HCT116 (cell line): ENCODE results near the gene SNHG17. TPM values are rescaled to one million over a fixed set of nuclear protein-coding genes. Genes with fewer than 3 reads are reported as not detected.

Experiments used
- ATAC-seq: fragments of 200-7000 bp; cut with Tn5 transposase; 2 replicates; pipeline ENCODE4 v1.9.1; 2020; ENCODE audit warnings: mild to moderate bottlenecking, moderate library complexity
- BruUV-seq: library from RNA; stranded (reverse); fragments of 400-500 nt; replicated peaks from 2 replicates; lab custom pipeline; 2021; lab: Mats Ljungman, UMichigan
- CTCF ChIA-PET: fragments of 300-600 bp; sonication (Branson Sonifier 250); formaldehyde crosslinking; loops from one replicate; lab custom pipeline; 2021; ENCODE audit warnings: antibody characterized with exemption; lab: Charles Lee
- POLR2A ChIA-PET: fragments of 300-600, 350-600 bp; sonication (Branson Sonifier 250); formaldehyde crosslinking; loops from one replicate; lab custom pipeline; 2021; ENCODE audit warnings: antibody characterized with exemption; lab: Charles Lee
- RAD21 ChIA-PET, 2 experiments: fragments of 300-600 bp; sonication (Branson Sonifier 250); formaldehyde crosslinking; loops; one replicate each; lab custom pipeline; 2023; ENCODE audit warnings: low total read pairs in 2 of 2; ENCODE audit not compliant: uncharacterized antibody in 2 of 2, unreplicated experiment in 2 of 2, low non-redundant PET in 1 of 2; lab: Charles Lee
- DNase-seq: peaks from one replicate; pipeline ENCODE4 v3.0.0-alpha.2; 2010; ENCODE audit warnings: low read depth, low spot score
- H2AFZ ChIP-seq: fragments of 200-600 bp; shearing (Covaris generic), sonication (generic); 2 replicates; pipeline ENCODE4 v1.6.1; 2017; ENCODE audit warnings: low read depth, mixed run types, mixed read lengths, antibody characterized with exemption, low read length; ENCODE audit not compliant: poor library complexity, severe bottlenecking
- H3K27ac ChIP-seq: 2 replicates; pipeline ENCODE4 v1.5.1; 2012; ENCODE audit warnings: low read depth, low read length
- H3K27me3 ChIP-seq: fragments of 200-600 bp; sonication (generic); 2 replicates; pipeline ENCODE4 v1.6.1; 2016; ENCODE audit warnings: mixed run types, low read length, mixed read lengths; ENCODE audit not compliant: insufficient read depth
- H3K36me3 ChIP-seq, 2 experiments: fragments of 200-500 bp in 1 of 2; fragments of 200-600 bp in 1 of 2; sonication (Bioruptor generic) in 1 of 2; sonication (generic) in 1 of 2; 2 replicates each; pipeline versions ENCODE4 v1.5.1 to v1.6.1; 2014 to 2016; ENCODE audit warnings: low read length in 2 of 2, inconsistent platforms in 1 of 2, mixed read lengths in 1 of 2, mixed run types in 1 of 2; ENCODE audit not compliant: insufficient read depth in 2 of 2, control insufficient read depth in 1 of 2
- H3K4me1 ChIP-seq, 2 experiments: fragments of 200-600 bp in 1 of 2; sonication (generic) in 1 of 2; 2 replicates each; pipeline versions ENCODE4 v1.5.1 to v1.6.1; 2012 to 2017; ENCODE audit warnings: low read length in 2 of 2, inconsistent platforms in 1 of 2, mild to moderate bottlenecking in 1 of 2, mixed read lengths in 1 of 2, mixed run types in 1 of 2, moderate library complexity in 1 of 2; ENCODE audit not compliant: insufficient read depth in 2 of 2, control insufficient read depth in 1 of 2
- H3K4me2 ChIP-seq: fragments of 200-600 bp; sonication (generic); 2 replicates; pipeline ENCODE4 v1.6.1; 2017; ENCODE audit warnings: mixed run types, low read length, mixed read lengths
- H3K4me3 ChIP-seq, 2 experiments: fragments of 200-600 bp in 1 of 2; sonication (generic) in 1 of 2; replicated peaks in 1 of 2; 2 replicates each; pipeline ENCODE4 v1.5.1; 2011 to 2016; ENCODE audit warnings: low read length in 2 of 2, control low read depth in 1 of 2, low read depth in 1 of 2, mild to moderate bottlenecking in 1 of 2, mixed read lengths in 1 of 2, mixed run types in 1 of 2
- H3K79me2 ChIP-seq: fragments of 200-600 bp; sonication (generic); 2 replicates; pipeline ENCODE4 v1.6.1; 2017; ENCODE audit warnings: mild to moderate bottlenecking, mixed run types, low read length, moderate library complexity, mixed read lengths; ENCODE audit not compliant: insufficient read depth
- H3K9ac ChIP-seq: fragments of 200-600 bp; sonication (generic); 2 replicates; pipeline ENCODE4 v1.6.1; 2016; ENCODE audit warnings: low read length, mixed read lengths
- H3K9me2 ChIP-seq: fragments of 200-600 bp; sonication (generic), shearing (Covaris generic); 2 replicates; pipeline ENCODE4 v1.6.1; 2017; ENCODE audit warnings: mixed run types, mild to moderate bottlenecking, moderate library complexity; ENCODE audit not compliant: insufficient read depth
- H3K9me3 ChIP-seq, 2 experiments: fragments of 200-500 bp in 1 of 2; fragments of 200-600 bp in 1 of 2; sonication (Bioruptor generic) in 1 of 2; sonication (generic) in 1 of 2; 2 replicates each; pipeline ENCODE4 v1.6.1; 2014 to 2017; ENCODE audit warnings: low read length in 2 of 2, mixed read lengths in 2 of 2, inconsistent platforms in 1 of 2, low read depth in 1 of 2, mild to moderate bottlenecking in 1 of 2, mixed run types in 1 of 2, moderate library complexity in 1 of 2; ENCODE audit not compliant: control insufficient read depth in 1 of 2, insufficient read depth in 1 of 2
- H4K20me1 ChIP-seq: fragments of 200-600 bp; sonication (generic), shearing (Covaris generic); 2 replicates; pipeline ENCODE4 v1.6.1; 2017; ENCODE audit warnings: mixed run types, mild to moderate bottlenecking, moderate library complexity; ENCODE audit not compliant: insufficient read depth
- EGR1 ChIP-seq: IDR thresholded peaks from 2 replicates; pipeline ENCODE4 v1.6.1; 2012; ENCODE audit warnings: low read depth
- POLR2AphosphoS5 ChIP-seq: IDR thresholded peaks from 2 replicates; pipeline ENCODE4 v1.6.1; 2011; ENCODE audit warnings: mild to moderate bottlenecking, low read depth, low read length, moderate library complexity
- ZNF274 ChIP-seq: fragments of 200-500 bp; sonication (Bioruptor generic); IDR thresholded peaks from 2 replicates; pipeline ENCODE4 v1.6.1; 2014; ENCODE audit warnings: mild to moderate bottlenecking, low read depth, low read length, inconsistent platforms
- intact Hi-C: fragments of 100-400 bp; cut with micrococcal nuclease; formaldehyde crosslinking; loops from 2 replicates; pipeline ENCODE4 v1.10.0; 2022
- total RNA-seq: library from RNA; stranded (reverse); gene quantifications from one replicate; pipeline ENCODE4 v1.2.1, GENCODE V29; 2021; ENCODE audit not compliant: unreplicated experiment

Gene SNHG17
- total RNA-seq, 1 experiment from 2014 or later, result 65.7 TPM

GRCh38 chr20:38450412-38450975 is 15.4 kb upstream of the SNHG17 start:
- CTCF ChIA-PET, result no interaction called here

GRCh38 chr20:38449046-38449445 is 13.9 kb upstream of the SNHG17 start:
- Histone ChIP-seq H3K36me3 (peaks cover 0 to 7% of the 10 kb centered on the region in 2 experiments; a peak in 1 of 4 replicates), H3K4me3 (no peak overlapping the region), H3K4me1 (peaks cover 5 to 48% of the 10 kb centered on the region in 2 experiments; a peak in 3 of 4 replicates), H3K79me2 (peaks cover 7% of the 10 kb centered on the region), H3K9ac (no peak overlapping the region), H3K27me3 (no peaks in the 10 kb centered on the region), H3K4me2 (no peak overlapping the region), H2AFZ (no peak overlapping the region), H4K20me1 (no peaks in the 10 kb centered on the region), H3K9me2 (no peaks in the 10 kb centered on the region), H3K9me3 (no peaks in the 10 kb centered on the region), H3K27ac (no peak overlapping the region)
- CTCF ChIA-PET, result no interaction called here
- ATAC-seq, result no peak
- intact Hi-C loops, result no loop called here
- TF ChIP-seq POLR2AphosphoS5, result no peak
- RAD21 ChIA-PET, result no interaction called here
- POLR2A ChIA-PET, result interaction anchor here (3.7 kb wide), 1 partner anchor 14 kb away, joined by 27 read pairs; the partner anchor contains the start of gene SNHG17
- BruUV-seq, result no TSS peak
- DNase-seq, result no peak

More at GRCh38 chr20:38450412-38450975, 15.4 kb upstream of the SNHG17 start:
- H3K9me3 ChIP-seq, result no peaks in the 10 kb centered on the region
- H2AFZ ChIP-seq, result no peak overlapping the region
- peaks cover 5 to 48% of the 10 kb centered on the region in 2 experiments; a peak in 3 of 4 replicates for H3K4me1 ChIP-seq
- peaks cover 7% of the 10 kb centered on the region for H3K79me2 ChIP-seq
- RAD21 ChIA-PET, result no interaction called here
- DNase-seq (no peak), ATAC-seq (no peak)
- H3K36me3 ChIP-seq, result peaks cover 0 to 7% of the 10 kb centered on the region in 2 experiments; a peak in 1 of 4 replicates
- BruUV-seq, result no TSS peak
- intact Hi-C loops, result no loop called here
- 0 out of 2 replicates have a peak, but pooled peaks have one; percentile 23 for TF ChIP-seq EGR1
- TF ChIP-seq ZNF274, result no peak
- H3K4me3 ChIP-seq, result no peak overlapping the region
- no peaks in the 10 kb centered on the region for H3K27me3 ChIP-seq
- no peak overlapping the region for H3K27ac ChIP-seq
- POLR2A ChIA-PET, result interaction anchor here (2.4 kb wide), 1 partner anchor 15 kb away, joined by 9 read pairs; the partner anchor contains the start of gene SNHG17
- no peaks in the 10 kb centered on the region for H4K20me1 ChIP-seq
- H3K4me2 ChIP-seq, result peak overlapping the region; percentile 6; the same call in 1 of the 2 replicates
- H3K9me2 ChIP-seq, result no peaks in the 10 kb centered on the region
- H3K9ac ChIP-seq, result no peak overlapping the region
